GM12892 (cell line): Measurements from ENCODE around the gene WLS.

Experiments
- POLR2A ChIP-seq: IDR thresholded peaks from 2 replicates; pipeline ENCODE4 v1.6.1; 2011; ENCODE audit warnings: low read depth, low read length, control low read depth
- TAF1 ChIP-seq: IDR thresholded peaks from 2 replicates; pipeline ENCODE4 v1.6.1; 2011; ENCODE audit warnings: low read depth, mild to moderate bottlenecking, control low read depth, low read length, borderline replicate concordance

- TF ChIP-seq POLR2A (no peak), TAF1 (no peak)
Observed at GRCh38 chr1:68147534-68148171, 84.7 kb downstream of the WLS start.
